Measurements from ENCODE around the gene EXOC3L4. TPM values are rescaled to one million over a fixed set of nuclear protein-coding genes. Genes with fewer than 3 reads are reported as not detected.

The EXOC3L4 gene
- polyA plus RNA-seq, 2 of the 4 experiments (the other 2 are of a cell fraction), result 1.5 to 4.3 TPM

GRCh38 chr14:103121846-103122584 lies 27.5 kb downstream of the EXOC3L4 start (continued):
- peak; percentile 74 to 77 for TF ChIP-seq JUN (IDR thresholded peaks at IDR 0.05)

- WGBS (ENCODE audit: missing lambda C conversion rate), result 21% methylated on average over 10 of the region's 15 CpGs
- Histone ChIP-seq H3K4me1 (peaks cover 71% of the 10 kb centered on the region), H3K4me3 (peak overlapping the region; percentile 83), H3K27ac (peak overlapping the region; percentile 96 to 98), H3K4me2 (peak overlapping the region; percentile 94), H3K9me3 (no peaks in the 10 kb centered on the region)
- TF ChIP-seq HOXB13 (CRISPR knock-in tag; IDR thresholded peaks at IDR 0.05; ENCODE audit: low read depth), result no peak
- TF ChIP-seq EHMT2 (IDR thresholded peaks at IDR 0.05; ENCODE audit: low read depth), result no peak
- TF ChIP-seq, protein P1, sequence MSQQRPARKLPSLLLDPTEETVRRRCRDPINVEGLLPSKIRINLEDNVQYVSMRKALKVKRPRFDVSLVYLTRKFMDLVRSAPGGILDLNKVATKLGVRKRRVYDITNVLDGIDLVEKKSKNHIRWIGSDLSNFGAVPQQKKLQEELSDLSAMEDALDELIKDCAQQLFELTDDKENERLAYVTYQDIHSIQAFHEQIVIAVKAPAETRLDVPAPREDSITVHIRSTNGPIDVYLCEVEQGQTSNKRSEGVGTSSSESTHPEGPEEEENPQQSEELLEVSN (IDR thresholded peaks at IDR 0.05; ENCODE audit: borderline replicate concordance, low read depth), result no peak
- no peak for TF ChIP-seq CHD4 (IDR thresholded peaks at IDR 0.05; ENCODE audit: borderline replicate concordance)
- TF ChIP-seq, protein P2, sequence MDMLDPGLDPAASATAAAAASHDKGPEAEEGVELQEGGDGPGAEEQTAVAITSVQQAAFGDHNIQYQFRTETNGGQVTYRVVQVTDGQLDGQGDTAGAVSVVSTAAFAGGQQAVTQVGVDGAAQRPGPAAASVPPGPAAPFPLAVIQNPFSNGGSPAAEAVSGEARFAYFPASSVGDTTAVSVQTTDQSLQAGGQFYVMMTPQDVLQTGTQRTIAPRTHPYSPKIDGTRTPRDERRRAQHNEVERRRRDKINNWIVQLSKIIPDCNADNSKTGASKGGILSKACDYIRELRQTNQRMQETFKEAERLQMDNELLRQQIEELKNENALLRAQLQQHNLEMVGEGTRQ (IDR thresholded peaks at IDR 0.05), result no peak
- TF ChIP-seq HEYL (CRISPR knock-in tag; IDR thresholded peaks at IDR 0.05), result peak; percentile 5; the same call in 1 of the 2 replicates
- TF ChIP-seq, protein P3, sequence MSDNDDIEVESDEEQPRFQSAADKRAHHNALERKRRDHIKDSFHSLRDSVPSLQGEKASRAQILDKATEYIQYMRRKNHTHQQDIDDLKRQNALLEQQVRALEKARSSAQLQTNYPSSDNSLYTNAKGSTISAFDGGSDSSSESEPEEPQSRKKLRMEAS (IDR thresholded peaks at IDR 0.05), result no peak
- TF ChIP-seq TP53 (CRISPR knock-in tag; IDR thresholded peaks at IDR 0.05), result peak; percentile 59; the same call in 1 of the 2 replicates
- no peak for TF ChIP-seq CBX8 (IDR thresholded peaks at IDR 0.05)
- TF ChIP-seq, protein P4, sequence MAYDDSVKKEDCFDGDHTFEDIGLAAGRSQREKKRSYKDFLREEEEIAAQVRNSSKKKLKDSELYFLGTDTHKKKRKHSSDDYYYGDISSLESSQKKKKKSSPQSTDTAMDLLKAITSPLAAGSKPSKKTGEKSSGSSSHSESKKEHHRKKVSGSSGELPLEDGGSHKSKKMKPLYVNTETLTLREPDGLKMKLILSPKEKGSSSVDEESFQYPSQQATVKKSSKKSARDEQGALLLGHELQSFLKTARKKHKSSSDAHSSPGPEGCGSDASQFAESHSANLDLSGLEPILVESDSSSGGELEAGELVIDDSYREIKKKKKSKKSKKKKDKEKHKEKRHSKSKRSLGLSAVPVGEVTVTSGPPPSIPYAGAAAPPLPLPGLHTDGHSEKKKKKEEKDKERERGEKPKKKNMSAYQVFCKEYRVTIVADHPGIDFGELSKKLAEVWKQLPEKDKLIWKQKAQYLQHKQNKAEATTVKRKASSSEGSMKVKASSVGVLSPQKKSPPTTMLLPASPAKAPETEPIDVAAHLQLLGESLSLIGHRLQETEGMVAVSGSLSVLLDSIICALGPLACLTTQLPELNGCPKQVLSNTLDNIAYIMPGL (CRISPR knock-in tag; IDR thresholded peaks at IDR 0.05; ENCODE audit: borderline replicate concordance), result 0 out of 2 replicates have a peak, but pooled peaks have one; percentile 16
- no peak for TF ChIP-seq RAD21 (conservative IDR thresholded peaks at IDR 0.05 in 1 of 2, IDR thresholded peaks at IDR 0.05 in 1 of 2)
- ChIA-PET POLR2A (interaction anchor here (1.0 to 1.4 kb wide), 2 partner anchors 13 to 15 kb away, joined by 3 to 11 read pairs; no protein-coding TSS in a partner anchor), CTCF (interaction anchor here (24.1 kb wide), 1 partner anchor 21 kb away, joined by 544 read pairs; no protein-coding TSS in a partner anchor)
- FAIRE-seq (no peak), ATAC-seq (peak; percentile 36 to 51), DNase-seq (ENCODE audit: low read depth in 1 of 2, low spot score in 1 of 2) (no peak)
Measured at GRCh38 chr14:103122585-103122946, 28.0 kb downstream of the EXOC3L4 start.

DNA sequence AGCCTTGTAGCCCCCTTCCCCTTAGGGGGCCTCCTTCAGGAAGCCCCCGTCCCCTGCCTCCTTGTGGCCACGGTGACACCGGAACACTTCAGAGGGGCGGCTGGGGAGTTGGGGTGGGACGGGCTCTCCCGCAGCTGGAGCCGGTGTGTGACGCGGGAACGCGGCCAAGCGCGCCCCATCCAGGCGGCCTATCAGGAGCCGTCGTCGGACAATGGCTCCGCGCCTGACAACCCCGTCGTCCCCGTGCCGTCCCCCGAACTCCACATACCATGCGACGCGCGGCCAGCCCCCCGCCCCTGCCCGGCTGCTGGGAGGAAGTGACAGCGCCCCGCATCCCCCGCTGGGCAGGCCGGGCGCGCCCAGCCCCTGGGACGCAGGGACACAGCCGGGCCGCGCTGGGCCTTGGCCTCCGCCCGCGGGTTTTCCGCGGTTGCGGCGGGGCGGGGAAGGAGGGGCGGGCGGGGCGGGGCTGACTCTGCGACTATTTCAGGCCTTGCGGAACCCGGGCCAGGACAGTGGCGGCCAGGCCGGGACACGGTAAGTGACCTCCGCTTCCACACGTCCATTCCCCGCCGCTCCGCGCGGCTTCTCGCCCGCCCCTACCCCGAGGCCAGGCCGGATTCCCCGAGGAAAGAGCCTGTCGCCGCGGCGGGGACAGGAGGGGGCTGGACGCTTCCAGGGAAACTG lies 28.6 kb downstream of the EXOC3L4 start, which contains the start of gene TNFAIP2:
Gene TNFAIP2 (plus strand): TSS at position 515 of the 687 bp plus-strand sequence. CDS start 2,997 bp downstream, outside the sequence.
- TF ChIP-seq, protein P3 (IDR thresholded peaks at IDR 0.05), result peak; percentile 48
- TF ChIP-seq, protein P1 (IDR thresholded peaks at IDR 0.05; ENCODE audit: borderline replicate concordance, low read depth), result 0 out of 2 replicates have a peak, but pooled peaks have one; percentile 26
- TF ChIP-seq, protein P5, sequence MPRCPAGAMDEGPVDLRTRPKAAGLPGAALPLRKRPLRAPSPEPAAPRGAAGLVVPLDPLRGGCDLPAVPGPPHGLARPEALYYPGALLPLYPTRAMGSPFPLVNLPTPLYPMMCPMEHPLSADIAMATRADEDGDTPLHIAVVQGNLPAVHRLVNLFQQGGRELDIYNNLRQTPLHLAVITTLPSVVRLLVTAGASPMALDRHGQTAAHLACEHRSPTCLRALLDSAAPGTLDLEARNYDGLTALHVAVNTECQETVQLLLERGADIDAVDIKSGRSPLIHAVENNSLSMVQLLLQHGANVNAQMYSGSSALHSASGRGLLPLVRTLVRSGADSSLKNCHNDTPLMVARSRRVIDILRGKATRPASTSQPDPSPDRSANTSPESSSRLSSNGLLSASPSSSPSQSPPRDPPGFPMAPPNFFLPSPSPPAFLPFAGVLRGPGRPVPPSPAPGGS (IDR thresholded peaks at IDR 0.05), result peak; percentile 85
- TF ChIP-seq, protein P6, sequence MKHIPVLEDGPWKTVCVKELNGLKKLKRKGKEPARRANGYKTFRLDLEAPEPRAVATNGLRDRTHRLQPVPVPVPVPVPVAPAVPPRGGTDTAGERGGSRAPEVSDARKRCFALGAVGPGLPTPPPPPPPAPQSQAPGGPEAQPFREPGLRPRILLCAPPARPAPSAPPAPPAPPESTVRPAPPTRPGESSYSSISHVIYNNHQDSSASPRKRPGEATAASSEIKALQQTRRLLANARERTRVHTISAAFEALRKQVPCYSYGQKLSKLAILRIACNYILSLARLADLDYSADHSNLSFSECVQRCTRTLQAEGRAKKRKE (CRISPR knock-in tag; IDR thresholded peaks at IDR 0.05; ENCODE audit: low read depth), result peak; percentile 20; the same call in 1 of the 2 replicates
- no peak for TF ChIP-seq RAD21 (conservative IDR thresholded peaks at IDR 0.05 in 1 of 2, IDR thresholded peaks at IDR 0.05 in 1 of 2)
- no peak for TF ChIP-seq KDM5A (IDR thresholded peaks at IDR 0.05)
- peak; percentile 44; the same call in 1 of the 2 replicates for TF ChIP-seq PBX3 (IDR thresholded peaks at IDR 0.05)
- TF ChIP-seq POLR2A (IDR thresholded peaks at IDR 0.05; ENCODE audit: low read length), result peak; percentile 99
- peak in 1 of 2 experiments; percentile 93; a peak in 4 of 5 replicates for TF ChIP-seq JUN (IDR thresholded peaks at IDR 0.05)
- no peak for TF ChIP-seq SREBF2 (IDR thresholded peaks at IDR 0.05)
- no peak for TF ChIP-seq SMC3 (IDR thresholded peaks at IDR 0.05)
- no peak for TF ChIP-seq ZNF302 (CRISPR knock-in tag; IDR thresholded peaks at IDR 0.05)
- TF ChIP-seq, protein P7, sequence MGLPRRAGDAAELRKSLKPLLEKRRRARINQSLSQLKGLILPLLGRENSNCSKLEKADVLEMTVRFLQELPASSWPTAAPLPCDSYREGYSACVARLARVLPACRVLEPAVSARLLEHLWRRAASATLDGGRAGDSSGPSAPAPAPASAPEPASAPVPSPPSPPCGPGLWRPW (IDR thresholded peaks at IDR 0.05), result no peak
- Histone ChIP-seq H3K9me3 (no peaks in the 10 kb centered on the region), H3K4me2 (peak within 1 kb of the TSS; percentile 94), H3K27ac (peak within 1 kb of the TSS; percentile 96 to 98), H3K4me3 (peak within 1 kb of the TSS; percentile 83), H3K4me1 (peaks cover 71% of the 10 kb centered on the region)
- ChIA-PET CTCF (interaction anchor here (0.6 to 24.1 kb wide), 13 partner anchors 8 to 211 kb away, joined by 3 to 544 read pairs (median 6); partner anchors contain the start of gene EIF5), POLR2A (interaction anchor here (1.0 to 1.8 kb wide), 3 partner anchors 14 to 18 kb away, joined by 3 to 11 read pairs (median 8); no protein-coding TSS in a partner anchor)
- ATAC-seq (peak; percentile 27 to 46), DNase-seq (ENCODE audit: low read depth in 1 of 2, low spot score in 1 of 2) (peak in 1 of 2 experiments; percentile 73), FAIRE-seq (no peak)
- 6% methylated on average over 24 of the region's 74 CpGs for WGBS (ENCODE audit: missing lambda C conversion rate)
